Prostate gland (tissue), 2 donors: ENCODE measurements around the gene DMXL1.
"Not testable (repeated sequence)": the region's sequence is repeated elsewhere in the genome, so short reads cannot be mapped to it uniquely, and the experiment has no call there.

Source experiments
- CTCF ChIP-seq, 4 experiments: fragments of 200-600 bp in 2 of 4; fragments of 450-650 bp in 2 of 4; sonication (generic) in 2 of 4; IDR thresholded peaks; 1 replicate in 3 of 4; 2 replicates in 1 of 4; pipeline ENCODE4 v1.5.1; 2016 to 2019; ENCODE audit warnings: antibody characterized with exemption in 4 of 4, mild to moderate bottlenecking in 2 of 4, moderate library complexity in 2 of 4
- POLR2A ChIP-seq: fragments of 450-650 bp; IDR thresholded peaks from one replicate; pipeline ENCODE4 v1.6.1; 2016; ENCODE audit warnings: antibody characterized with exemption, mild to moderate bottlenecking
- POLR2AphosphoS5 ChIP-seq: sonication (generic); formaldehyde crosslinking; IDR thresholded peaks from one replicate; pipeline ENCODE4 v1.6.1; 2017; ENCODE audit warnings: antibody characterized with exemption

- TF ChIP-seq CTCF (IDR thresholded peaks at IDR 0.05); POLR2A; POLR2AphosphoS5: not testable (repeated sequence)
Observed at GRCh38 chr5:119073746-119074337, 3.0 kb downstream of the DMXL1 start.
